Neural progenitor cell (in vitro differentiated cells): ENCODE measurements around the gene CELA2B.

Source experiments
- EZH2phosphoT487 ChIP-seq: fragments of 200-600 bp; sonication (generic); IDR thresholded peaks from 2 replicates; pipeline ENCODE4 v1.6.1; 2017; ENCODE audit warnings: antibody characterized with exemption
- TF ChIP-seq, protein P1 (sequence below): fragments of 200-600 bp; sonication (generic); IDR thresholded peaks from 2 replicates; pipeline ENCODE4 v1.5.1; 2017; ENCODE audit warnings: antibody characterized with exemption, mild to moderate bottlenecking

DNA sequence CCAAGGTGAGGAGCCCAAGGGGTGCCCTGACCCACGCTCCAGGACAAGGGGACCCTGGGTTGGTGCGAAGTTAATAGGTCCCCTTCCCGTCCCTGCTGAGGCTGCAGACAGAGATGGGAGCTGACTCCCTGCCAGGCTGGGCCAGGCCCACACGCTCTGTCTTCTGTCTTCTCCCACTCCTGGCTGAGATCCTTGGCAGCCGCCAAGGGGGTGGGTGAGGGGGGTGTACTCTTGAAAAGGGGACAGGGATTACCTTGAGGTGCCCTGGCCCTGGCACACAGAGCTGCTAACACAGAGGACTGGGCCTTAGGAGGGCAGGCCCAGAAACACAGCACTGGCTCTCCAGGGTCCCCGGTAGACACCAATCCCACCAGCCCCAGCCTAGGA is 48.6 kb upstream of the CELA2B start:
- TF ChIP-seq, protein P1, sequence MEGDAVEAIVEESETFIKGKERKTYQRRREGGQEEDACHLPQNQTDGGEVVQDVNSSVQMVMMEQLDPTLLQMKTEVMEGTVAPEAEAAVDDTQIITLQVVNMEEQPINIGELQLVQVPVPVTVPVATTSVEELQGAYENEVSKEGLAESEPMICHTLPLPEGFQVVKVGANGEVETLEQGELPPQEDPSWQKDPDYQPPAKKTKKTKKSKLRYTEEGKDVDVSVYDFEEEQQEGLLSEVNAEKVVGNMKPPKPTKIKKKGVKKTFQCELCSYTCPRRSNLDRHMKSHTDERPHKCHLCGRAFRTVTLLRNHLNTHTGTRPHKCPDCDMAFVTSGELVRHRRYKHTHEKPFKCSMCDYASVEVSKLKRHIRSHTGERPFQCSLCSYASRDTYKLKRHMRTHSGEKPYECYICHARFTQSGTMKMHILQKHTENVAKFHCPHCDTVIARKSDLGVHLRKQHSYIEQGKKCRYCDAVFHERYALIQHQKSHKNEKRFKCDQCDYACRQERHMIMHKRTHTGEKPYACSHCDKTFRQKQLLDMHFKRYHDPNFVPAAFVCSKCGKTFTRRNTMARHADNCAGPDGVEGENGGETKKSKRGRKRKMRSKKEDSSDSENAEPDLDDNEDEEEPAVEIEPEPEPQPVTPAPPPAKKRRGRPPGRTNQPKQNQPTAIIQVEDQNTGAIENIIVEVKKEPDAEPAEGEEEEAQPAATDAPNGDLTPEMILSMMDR: no peak
- TF ChIP-seq EZH2phosphoT487: no peak
